Inferior parietal cortex (tissue), 1 donor: Measurements from ENCODE around the gene ZC3H11A.
"Not testable (repeated sequence)": the region's sequence is repeated elsewhere in the genome, so short reads cannot be mapped to it uniquely, and the experiment has no call there.

ENCODE experiments used
- DNase-seq: peaks from one replicate; pipeline ENCODE4 v3.0.0-alpha.2; 2016; ENCODE audit errors: extremely low spot score

The ZC3H11A gene

GRCh38 chr1:203795441-203796235, at the start of gene ZC3H11A, which contains the start of gene ZBED6:
Gene ZC3H11A (plus strand): TSS chr1:203795623. CDS start chr1:203817071, 21,448 bp downstream.
Gene ZBED6 (plus strand): TSS chr1:203795623. CDS start chr1:203797523, 1,900 bp downstream.
- peak; percentile 99 for DNase-seq

DNA sequence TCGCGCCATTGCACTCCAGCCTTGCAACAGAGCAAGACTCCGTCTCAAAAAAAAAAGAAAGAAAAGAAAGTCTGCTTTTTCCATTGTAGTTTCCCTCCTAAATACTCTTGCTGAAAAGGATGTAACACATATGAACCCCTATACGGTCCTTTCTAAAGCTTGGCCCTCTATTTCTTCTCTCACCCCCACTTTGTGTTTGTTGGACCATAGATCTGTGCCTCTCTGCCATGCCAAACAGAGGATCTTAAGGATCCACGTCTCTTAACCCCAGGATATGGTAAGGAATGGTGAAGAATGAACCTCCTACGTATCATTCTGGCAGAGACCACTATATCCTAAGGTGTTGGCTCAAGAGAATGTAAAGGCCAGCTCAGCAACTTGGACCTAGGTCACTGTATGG, 49.1 kb upstream of the ZC3H11A start:
- no peak for DNase-seq

DNA sequence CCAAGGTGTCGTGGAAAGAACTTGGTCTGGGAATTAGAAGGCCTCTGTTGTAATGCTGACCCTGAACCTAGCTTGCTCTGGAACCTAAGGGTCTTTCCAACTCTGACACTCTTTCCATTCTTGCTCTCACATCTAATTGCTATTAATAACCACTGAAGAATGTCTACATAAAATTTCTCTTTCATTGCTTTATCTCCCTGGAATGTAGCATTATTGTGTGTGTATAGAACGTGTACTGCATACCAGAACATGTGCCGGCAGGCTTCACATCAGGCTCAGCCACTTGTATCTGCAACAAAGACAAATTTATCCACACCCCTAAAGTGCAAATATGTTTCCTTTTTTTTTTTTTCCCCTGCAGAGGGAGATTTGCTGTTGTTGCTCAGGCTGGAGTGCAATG, 44.4 kb upstream of the ZC3H11A start:
- no peak for DNase-seq

DNA sequence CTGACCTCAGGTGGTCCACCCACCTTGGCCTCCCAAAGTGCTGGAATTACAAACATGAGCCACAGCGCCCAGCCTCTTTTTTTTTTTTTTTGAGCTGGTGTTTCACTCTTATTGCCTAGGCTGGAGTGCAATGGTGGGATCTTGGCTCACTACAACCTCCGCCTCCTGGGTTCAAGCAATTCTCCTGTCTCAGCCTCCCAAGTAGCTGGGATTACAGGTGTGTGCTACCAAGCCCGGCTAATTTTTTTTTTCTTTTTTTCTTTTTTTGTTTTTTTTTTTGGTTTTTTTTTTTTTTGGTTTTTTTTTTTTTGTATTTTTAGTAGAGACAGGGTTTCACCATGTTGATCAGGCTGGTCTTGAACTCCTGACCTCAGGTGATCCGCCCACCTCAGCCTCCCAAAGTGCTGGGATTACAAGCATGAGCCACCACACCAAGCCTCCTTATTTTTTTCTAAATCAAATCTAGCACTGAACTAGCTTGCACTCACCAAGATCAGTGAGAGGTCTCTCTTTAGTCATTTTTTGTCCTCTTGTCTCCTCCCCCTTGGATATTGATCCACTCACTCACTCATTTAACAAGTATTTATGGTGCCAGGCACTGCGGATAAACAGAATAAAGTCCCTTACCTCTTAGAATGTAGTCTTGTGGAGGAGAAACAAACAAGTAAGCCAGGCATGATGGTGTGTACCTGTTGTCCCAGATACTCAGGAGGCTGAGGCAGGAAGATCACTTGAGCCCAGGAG, 43.6 kb upstream of the ZC3H11A start:
- DNase-seq: not testable (repeated sequence)

DNA sequence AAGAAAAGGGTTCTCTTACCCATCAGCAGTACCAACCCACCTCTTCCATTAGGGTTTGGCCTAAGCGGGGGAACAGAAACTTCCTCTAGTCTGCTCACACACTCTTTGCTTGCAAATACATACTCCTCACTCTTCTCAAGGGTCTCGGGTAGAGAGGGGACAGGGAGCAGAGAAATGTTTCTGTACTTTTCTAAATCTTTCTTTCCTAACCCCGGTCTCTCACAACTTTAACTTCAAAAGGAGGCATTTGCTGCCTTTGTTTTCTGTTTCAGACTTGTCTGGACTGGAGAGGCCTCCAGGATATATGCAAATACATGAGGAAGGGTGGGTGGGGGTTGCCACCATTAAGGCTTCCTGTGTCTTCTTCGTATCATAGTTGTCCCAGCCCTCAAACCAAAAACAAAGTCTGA, 41.0 kb upstream of the ZC3H11A start:
- DNase-seq: no peak

DNA sequence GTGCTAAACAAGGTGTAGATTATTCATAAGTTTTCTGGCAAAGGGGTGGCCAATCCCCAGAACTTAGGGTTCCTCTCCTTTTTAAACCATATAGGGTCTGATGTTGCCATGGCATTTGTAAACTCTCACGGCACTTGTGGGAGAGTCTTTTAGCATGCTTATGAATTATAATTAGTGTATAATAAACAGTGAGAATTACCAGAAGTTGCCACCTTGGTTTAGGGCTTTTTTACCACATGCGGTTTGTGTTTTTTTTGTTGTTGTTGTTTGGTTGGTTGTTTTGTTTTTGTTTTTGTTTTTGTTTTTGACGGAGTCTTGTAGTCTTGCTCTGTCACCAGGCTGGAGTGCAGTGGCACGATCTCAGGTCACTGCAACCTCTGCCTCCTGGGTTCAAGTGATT, 39.4 kb upstream of the ZC3H11A start:
- DNase-seq: no peak

DNA sequence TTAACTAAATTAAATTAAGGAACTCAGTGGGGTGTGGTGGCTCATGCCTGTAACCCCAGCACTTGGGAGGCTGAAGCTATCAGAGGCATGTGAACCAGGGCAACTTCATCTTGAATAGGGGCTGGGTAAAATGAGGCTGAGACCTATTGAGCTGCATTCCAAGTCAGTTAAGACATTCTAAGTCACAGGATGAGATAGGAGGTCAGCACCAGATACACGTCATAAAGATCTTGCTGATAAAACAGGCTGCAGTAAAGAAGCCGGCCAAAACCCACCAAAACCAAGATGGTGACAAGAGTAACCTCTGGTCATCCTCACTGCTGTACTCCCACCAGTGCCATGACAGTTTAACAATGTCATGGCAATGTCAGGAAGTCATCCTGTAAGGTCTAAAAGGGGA, 36.7 kb upstream of the ZC3H11A start:
- not testable (repeated sequence) for DNase-seq

DNA sequence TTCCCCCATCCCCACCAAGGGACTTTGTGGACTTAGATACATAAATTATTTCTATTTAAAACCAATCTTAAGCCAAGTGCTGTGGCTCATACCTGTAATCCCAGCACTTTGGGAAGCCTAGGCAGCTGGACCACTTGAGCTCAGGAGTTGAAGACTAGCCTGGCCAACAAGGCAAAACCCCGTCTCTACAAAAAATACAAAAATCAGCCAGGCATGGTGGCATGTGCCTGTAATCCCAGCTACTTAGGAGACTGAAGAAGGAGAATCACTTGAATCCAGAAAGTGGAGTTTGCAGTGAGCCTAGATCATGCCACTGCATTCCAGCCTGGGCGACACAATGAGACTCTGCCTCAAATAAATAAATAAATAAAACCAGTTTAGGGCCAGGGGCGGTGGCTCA, 34.9 kb upstream of the ZC3H11A start:
- DNase-seq: no peak

- DNase-seq: not testable (repeated sequence)
Measured at GRCh38 chr1:203761958-203762357, 33.5 kb upstream of the ZC3H11A start.

DNA sequence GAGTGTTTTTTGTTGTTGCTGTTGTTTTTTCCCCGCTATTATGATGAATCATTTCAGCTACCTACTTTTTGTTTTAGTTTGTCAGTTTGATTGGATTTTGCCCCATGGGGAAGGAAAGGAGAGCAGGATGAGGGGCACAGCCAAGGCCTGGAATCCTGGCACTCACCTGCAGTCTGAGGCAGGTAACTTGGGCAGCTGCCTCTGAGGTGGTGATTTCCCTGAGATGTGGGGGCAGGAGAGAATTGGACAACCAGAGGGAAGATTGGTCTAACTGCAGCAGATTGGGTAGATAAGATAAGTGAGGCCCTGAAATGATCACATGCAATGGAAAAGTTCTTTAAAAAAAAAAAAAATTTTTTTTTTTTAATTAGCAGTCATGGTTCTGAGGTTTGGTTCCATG, 31.9 kb upstream of the ZC3H11A start:
- DNase-seq: no peak

DNA sequence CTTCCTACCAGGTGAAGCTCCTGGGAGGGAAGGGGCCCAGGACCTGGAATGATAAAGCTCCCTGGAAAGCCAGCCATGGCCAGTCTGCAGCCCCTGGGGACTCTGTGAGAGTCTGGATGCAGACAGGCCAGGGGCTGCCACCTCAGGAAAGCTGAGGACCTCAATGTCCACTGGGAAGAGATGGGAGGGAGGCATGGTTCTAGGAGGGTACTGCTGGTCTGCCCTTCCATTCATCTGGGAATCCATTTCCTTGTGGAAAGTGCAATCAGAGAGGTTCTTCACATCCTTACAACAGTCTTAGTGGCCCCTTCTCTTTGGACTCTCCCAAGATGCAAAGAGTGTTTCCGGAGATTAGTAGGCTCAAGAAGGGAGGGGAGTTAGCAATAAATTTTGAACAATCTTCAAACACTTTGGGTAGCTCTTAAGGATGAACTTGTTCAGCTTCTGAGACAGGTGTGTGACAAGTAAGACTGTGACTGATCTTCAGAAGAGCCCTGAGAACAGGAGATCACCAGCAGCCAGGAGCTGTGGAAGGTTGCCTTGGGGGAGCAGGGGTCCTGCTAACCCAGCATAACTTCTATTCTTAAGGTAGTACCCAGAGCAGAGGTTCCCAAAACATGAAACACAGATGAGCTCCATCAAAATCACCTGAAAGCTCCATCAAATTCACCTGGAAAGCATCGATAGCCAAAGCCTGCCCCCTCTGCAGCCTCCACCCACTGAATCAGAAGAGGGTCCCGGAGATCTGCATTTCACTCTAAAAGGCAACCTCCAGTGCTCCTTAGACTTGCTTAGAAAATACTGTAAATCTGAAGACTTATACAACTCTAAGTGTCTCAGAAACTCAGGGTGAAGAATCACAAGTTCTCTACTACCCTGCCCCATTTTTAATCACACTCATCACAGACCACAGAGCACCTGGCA, 31.1 kb upstream of the ZC3H11A start:
- DNase-seq: no peak

- DNase-seq: no peak
Measured at GRCh38 chr1:203765029-203765837, 30.2 kb upstream of the ZC3H11A start, which contains the start of gene LAX1. Gene LAX1 (plus strand): TSS chr1:203765183. CDS start chr1:203765566, 383 bp downstream.

- DNase-seq: no peak
Measured at GRCh38 chr1:203768256-203768655, 27.2 kb upstream of the ZC3H11A start.

GRCh38 chr1:203769505-203770343, 25.7 kb upstream of the ZC3H11A start:
- no peak for DNase-seq

- no peak for DNase-seq
Measured at GRCh38 chr1:203771901-203772301, 23.5 kb upstream of the ZC3H11A start.

GRCh38 chr1:203772836-203773235, 22.6 kb upstream of the ZC3H11A start:
- no peak for DNase-seq

DNA sequence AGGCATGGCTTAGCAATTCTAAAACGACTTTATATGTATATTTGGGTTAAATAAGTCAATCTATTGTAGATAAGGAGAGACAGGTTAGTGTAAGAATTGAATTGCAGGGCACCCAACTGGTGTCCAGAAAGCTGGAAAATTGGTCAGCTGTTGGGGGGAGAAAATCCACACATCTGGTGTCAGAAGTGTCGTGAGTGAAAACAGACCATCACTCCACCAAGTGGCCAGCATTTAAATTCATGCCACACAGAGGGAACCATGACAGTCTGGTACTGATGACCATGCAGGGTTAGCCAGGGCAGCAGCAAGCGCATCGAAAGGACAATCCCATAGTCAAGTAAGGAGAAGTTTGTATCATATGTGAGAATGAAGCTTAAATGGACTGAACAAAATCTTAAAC, 18.8 kb upstream of the ZC3H11A start:
- peak; percentile 50 for DNase-seq

DNA sequence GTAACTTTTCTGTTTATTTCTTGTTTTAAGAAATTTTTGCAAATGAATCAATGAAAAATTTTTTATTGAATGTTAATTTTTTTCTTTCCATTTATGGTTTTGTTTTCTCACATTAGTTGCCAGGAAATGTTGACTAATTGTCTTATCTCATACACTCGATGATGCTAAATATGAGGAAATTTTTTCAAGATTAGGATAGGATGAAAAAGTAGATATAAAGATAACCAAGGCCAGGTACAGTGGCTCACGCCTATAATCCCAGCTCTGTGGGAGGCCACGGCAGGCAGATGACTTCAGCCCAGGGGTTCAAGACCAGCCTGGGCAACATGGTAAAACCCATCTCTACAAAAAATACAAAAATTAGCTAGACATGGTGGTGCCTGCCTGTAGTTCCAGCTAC, 17.8 kb upstream of the ZC3H11A start:
- DNase-seq: no peak

DNA sequence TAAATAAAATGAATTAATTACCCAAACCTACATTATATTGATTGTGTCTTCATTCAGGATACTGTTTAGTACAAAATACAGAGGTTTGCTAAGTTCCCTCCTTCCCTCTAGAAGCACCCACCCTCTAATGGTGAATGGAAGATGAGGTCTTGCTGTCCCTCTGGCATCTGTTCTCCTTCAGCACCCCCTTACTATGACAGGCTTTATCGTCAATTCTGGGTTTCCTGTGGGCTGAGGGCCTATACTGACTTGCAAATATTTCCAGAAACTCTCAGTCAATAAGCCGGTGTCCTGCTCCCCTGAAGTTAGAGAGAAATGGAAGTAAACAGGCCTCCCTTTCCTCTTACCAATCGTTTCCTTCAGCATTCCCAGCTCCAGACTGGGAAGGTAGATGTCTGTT, 17.3 kb upstream of the ZC3H11A start:
- DNase-seq: no peak

DNA sequence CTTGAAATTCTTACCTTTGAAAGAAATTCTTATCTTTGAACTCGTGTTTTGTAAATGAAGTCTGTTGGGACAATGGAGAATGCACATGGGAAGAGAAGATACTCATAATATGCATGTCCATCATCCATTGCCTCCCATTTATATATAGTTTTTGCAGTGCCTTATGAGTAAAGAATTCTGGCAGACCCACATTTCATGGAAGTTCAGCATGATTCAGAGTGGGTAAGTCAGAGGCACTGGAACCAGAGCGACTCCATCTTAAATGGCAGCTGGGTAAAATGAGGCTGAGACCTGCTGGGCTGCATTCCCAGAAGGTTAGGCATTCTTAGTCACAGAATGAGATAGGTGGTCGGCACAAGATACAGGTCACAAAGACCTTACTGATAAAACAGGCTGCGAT, 16.6 kb upstream of the ZC3H11A start:
- DNase-seq: no peak
